Measurements from ENCODE around the gene SMIM22. TPM values are rescaled to one million over a fixed set of nuclear protein-coding genes. Genes with fewer than 3 reads are reported as not detected.

Gene SMIM22
- total RNA-seq, 4 donors from 2014 or later, result not detected

GRCh38 chr16:4790261-4790660 lies 4.9 kb upstream of the SMIM22 start:
- Histone ChIP-seq H3K4me1 (no peaks in the 10 kb centered on the region), H3K36me3 (no peaks in the 10 kb centered on the region), H3K27ac (no peak overlapping the region), H3K27me3 (no peaks in the 10 kb centered on the region), H3K4me3 (no peak overlapping the region), H3K9me3 (no peaks in the 10 kb centered on the region)
- in situ Hi-C loops (cut with MboI; ENCODE audit: low sequenced_read_pairs in 4 of 4), result no loop called here
- ATAC-seq (no peak), DNase-seq (no peak)
- TF ChIP-seq CTCF (IDR thresholded peaks at IDR 0.05 in 4 of 5, conservative IDR thresholded peaks at IDR 0.05 in 1 of 5), result no peak
- TF ChIP-seq POLR2A (IDR thresholded peaks at IDR 0.05), result no peak
- intact Hi-C loops (cut with DNase I; ENCODE audit: low total_unique reads), result no loop called here

- Histone ChIP-seq H3K36me3 (no peaks in the 10 kb centered on the region), H3K4me1 (no peaks in the 10 kb centered on the region), H3K27ac (no peak overlapping the region), H3K27me3 (no peaks in the 10 kb centered on the region), H3K4me3 (no peak overlapping the region), H3K9me3 (no peaks in the 10 kb centered on the region)
- TF ChIP-seq CTCF (IDR thresholded peaks at IDR 0.05 in 4 of 5, conservative IDR thresholded peaks at IDR 0.05 in 1 of 5) (no peak), POLR2A (IDR thresholded peaks at IDR 0.05) (no peak)
- intact Hi-C loops (cut with DNase I; ENCODE audit: low total_unique reads), result no loop called here
- in situ Hi-C loops (cut with MboI; ENCODE audit: low sequenced_read_pairs in 4 of 4), result no loop called here
- no peak for DNase-seq
- ATAC-seq, result no peak
Observed at GRCh38 chr16:4790871-4791270, 4.3 kb upstream of the SMIM22 start.

DNA sequence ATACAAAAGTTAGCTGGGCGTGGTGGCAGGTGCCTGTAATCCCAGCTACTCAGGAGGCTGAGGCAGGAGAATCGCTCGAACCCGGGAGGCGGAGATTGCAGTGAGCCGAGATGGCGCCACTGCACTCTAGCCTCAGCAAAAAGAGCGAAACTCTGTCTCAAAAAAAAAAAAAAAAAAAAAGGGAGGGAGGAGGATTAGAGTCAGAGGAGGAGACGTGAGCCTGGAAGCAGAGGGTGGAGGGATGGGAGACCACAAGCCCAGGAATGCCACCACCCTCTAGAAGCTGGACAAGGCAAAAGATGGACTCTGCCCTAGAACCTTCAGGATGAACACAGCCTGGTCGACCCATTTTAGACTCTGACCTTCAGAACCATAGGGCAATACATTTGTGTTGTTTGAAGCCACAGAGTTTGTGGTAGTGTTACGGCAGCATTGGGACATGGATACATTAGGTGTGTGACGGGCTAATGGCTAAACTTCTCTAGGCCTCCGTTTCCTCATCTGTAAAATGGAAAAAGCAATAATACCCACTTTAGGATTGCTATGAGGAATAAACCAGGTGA lies 2.1 kb upstream of the SMIM22 start:
- no peak for ATAC-seq
- intact Hi-C loops (cut with DNase I; ENCODE audit: low total_unique reads), result no loop called here
- no peak for DNase-seq
- H3K27me3 ChIP-seq, result no peaks in the 10 kb centered on the region
- H3K4me1 ChIP-seq, result no peaks in the 10 kb centered on the region
- in situ Hi-C loops (cut with MboI; ENCODE audit: low sequenced_read_pairs in 4 of 4), result no loop called here
- no peaks in the 10 kb centered on the region for H3K9me3 ChIP-seq
- TF ChIP-seq POLR2A (IDR thresholded peaks at IDR 0.05) (no peak), CTCF (IDR thresholded peaks at IDR 0.05 in 4 of 5, conservative IDR thresholded peaks at IDR 0.05 in 1 of 5) (no peak)
- H3K27ac ChIP-seq, result no peak overlapping the region
- H3K36me3 ChIP-seq, result peaks cover 0 to 8% of the 10 kb centered on the region in 2 donors
- H3K4me3 ChIP-seq, result no peak overlapping the region

DNA sequence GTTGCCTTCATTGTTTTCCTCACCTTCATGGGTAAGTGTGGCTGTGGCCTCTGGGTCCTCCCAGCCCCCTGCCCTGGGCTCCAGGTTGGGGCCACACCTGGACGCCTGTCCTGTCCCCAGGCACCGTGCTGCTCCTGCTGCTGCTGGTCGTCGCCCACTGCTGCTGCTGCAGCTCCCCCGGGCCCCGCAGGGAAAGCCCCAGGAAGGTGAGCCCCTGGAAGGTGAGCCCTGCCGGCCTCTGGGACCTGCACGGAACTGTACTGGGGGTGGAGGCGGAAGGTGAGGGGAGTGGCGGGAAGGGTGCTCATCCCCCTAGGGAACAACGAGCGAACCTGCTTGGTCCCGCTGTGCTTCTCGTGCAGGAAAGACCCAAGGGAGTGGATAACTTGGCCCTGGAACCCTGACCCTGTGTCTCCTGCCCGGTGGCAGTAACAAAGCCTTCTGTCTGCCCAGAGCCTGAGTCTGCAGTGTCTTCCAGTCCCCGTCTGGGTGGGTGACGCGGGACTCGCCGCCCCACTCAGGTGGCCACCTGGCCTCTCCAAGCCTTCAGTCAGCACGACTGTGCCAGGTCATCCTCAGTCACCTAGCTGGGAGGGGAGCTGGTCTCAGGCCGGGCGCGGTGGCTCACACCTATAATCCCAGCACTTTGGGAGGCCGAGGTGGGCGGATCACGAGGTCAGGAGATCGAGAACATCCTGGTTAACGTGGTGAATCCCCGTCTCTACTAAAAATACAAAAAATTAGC lies 831 bp downstream of the SMIM22 start:
- Histone ChIP-seq H3K27ac (no peak overlapping the region), H3K9me3 (no peaks in the 10 kb centered on the region), H3K36me3 (peaks cover 0 to 8% of the 10 kb centered on the region in 2 donors), H3K4me1 (peaks cover 0 to 8% of the 10 kb centered on the region in 2 donors), H3K4me3 (no peak overlapping the region), H3K27me3 (no peaks in the 10 kb centered on the region)
- in situ Hi-C loops (cut with MboI; ENCODE audit: low sequenced_read_pairs in 4 of 4), result no loop called here
- DNase-seq (no peak), ATAC-seq (no peak)
- TF ChIP-seq POLR2A (IDR thresholded peaks at IDR 0.05), result no peak
- intact Hi-C loops (cut with DNase I; ENCODE audit: low total_unique reads), result no loop called here

DNA sequence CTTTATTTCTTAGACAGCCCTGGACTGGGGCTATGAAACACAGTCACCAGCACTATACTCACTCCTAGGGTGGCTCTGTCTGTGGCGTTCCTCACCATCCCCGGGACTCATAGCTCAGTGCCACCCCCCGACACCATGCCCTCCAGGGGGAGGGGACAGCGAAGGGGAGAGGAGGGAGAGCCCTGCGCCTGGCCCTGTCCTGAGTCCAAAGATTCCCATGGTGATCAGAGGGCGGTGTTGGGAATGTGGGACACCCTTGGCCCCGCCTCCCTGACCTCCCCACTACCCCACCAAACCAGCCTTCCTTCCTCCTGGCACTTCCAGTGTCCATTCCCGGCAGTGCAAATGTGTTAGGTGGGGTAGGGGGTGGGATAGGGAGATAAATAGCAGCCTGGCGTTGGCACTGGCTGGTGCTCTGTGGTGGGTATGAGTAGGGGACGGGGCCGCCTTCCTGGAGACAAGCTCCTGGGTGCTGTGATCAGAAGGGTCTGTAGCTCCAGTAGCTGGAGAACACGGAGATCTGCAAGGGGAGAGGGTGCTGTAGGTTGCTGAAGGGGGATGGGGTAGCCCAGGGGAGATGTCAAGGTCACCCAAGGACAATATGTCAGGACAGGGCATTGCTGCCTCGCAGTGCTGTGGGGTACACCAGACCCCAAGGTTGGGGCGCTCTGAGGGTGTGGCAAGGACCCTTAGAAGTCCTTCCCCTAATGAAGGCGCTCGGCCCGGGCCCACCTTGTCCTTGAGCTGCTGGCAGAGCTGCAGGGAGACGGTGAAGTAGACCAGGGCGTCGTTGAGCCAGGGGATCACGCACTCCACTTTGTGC lies 2.0 kb downstream of the SMIM22 start:
- no peaks in the 10 kb centered on the region for H3K27me3 ChIP-seq
- H3K4me1 ChIP-seq, result peaks cover 8 to 10% of the 10 kb centered on the region in 2 donors
- TF ChIP-seq CTCF (IDR thresholded peaks at IDR 0.05 in 4 of 5, conservative IDR thresholded peaks at IDR 0.05 in 1 of 5), result no peak
- TF ChIP-seq POLR2A (IDR thresholded peaks at IDR 0.05), result no peak
- H3K27ac ChIP-seq, result no peak overlapping the region
- ATAC-seq (no peak), DNase-seq (no peak)
- no peak overlapping the region for H3K4me3 ChIP-seq
- in situ Hi-C loops (cut with MboI; ENCODE audit: low sequenced_read_pairs in 4 of 4) (no loop called here), intact Hi-C loops (cut with DNase I; ENCODE audit: low total_unique reads) (no loop called here)
- H3K36me3 ChIP-seq, result peaks cover 0 to 8% of the 10 kb centered on the region in 2 donors
- no peaks in the 10 kb centered on the region for H3K9me3 ChIP-seq

Measured in gastrocnemius medialis (tissue), 4 donors.